Neural progenitor cell (in vitro differentiated cells): ENCODE results near the gene TMEM239. TPM values are rescaled to one million over a fixed set of nuclear protein-coding genes. Genes with fewer than 3 reads are reported as not detected.
A peak's percentile ranks its signal among the peaks of the same experiment; 100 is the strongest.

Source experiments
- DNase-seq: peaks from one replicate; pipeline ENCODE4 v3.0.0-alpha.2; 2016; ENCODE audit warnings: low spot score
- H2AFZ ChIP-seq: fragments of 200-600 bp; sonication (generic); replicated peaks from 2 replicates; pipeline ENCODE4 v1.6.1; 2016; ENCODE audit warnings: antibody characterized with exemption
- H3F3A ChIP-seq: fragments of 200-600 bp; sonication (generic); 2 replicates; pipeline ENCODE4 v1.6.1; 2016; ENCODE audit warnings: antibody characterized with exemption, low read depth
- H3K27ac ChIP-seq: fragments of 200-600 bp; sonication (generic); 2 replicates; pipeline ENCODE4 v1.5.1; 2016; ENCODE audit warnings: mild to moderate bottlenecking
- H3K27me3 ChIP-seq: fragments of 200-600 bp; sonication (generic); 2 replicates; pipeline ENCODE4 v1.6.1; 2016; ENCODE audit warnings: mild to moderate bottlenecking, moderate library complexity
- H3K36me3 ChIP-seq: fragments of 200-600 bp; sonication (generic); 2 replicates; pipeline ENCODE4 v1.5.1; 2016
- H3K4me1 ChIP-seq: fragments of 200-600 bp; sonication (generic); 2 replicates; pipeline ENCODE4 v1.6.1; 2016; ENCODE audit warnings: mixed run types
- H3K4me2 ChIP-seq: fragments of 200-600 bp; sonication (generic); 2 replicates; pipeline ENCODE4 v1.6.1; 2016
- H3K4me3 ChIP-seq: fragments of 200-600 bp; sonication (generic); 2 replicates; pipeline ENCODE4 v1.5.1; 2016
- H3K79me2 ChIP-seq: fragments of 200-600 bp; sonication (generic); 2 replicates; pipeline ENCODE4 v1.6.1; 2016; ENCODE audit warnings: low read depth
- H3K9ac ChIP-seq: fragments of 200-600 bp; sonication (generic); 2 replicates; pipeline ENCODE4 v1.6.1; 2016
- H3K9me3 ChIP-seq: fragments of 200-600 bp; sonication (generic); 2 replicates; pipeline ENCODE4 v1.5.1; 2016; ENCODE audit warnings: low read depth
- H4K20me1 ChIP-seq: fragments of 200-600 bp; sonication (generic); 2 replicates; pipeline ENCODE4 v1.6.1; 2016; ENCODE audit warnings: low read depth
- H3K27ac Mint-ChIP-seq: 3 replicates; pipeline ENCODE4 v1.8.0; 2021; ENCODE audit warnings: mixed read lengths
- H3K27me3 Mint-ChIP-seq: 2 replicates; pipeline ENCODE4 v1.8.0; 2022; ENCODE audit warnings: low read depth, mild to moderate bottlenecking, inconsistent platforms, moderate library complexity, mixed read lengths; ENCODE audit not compliant: insufficient read depth
- H3K36me3 Mint-ChIP-seq: 3 replicates; pipeline ENCODE4 v1.8.0; 2021; ENCODE audit warnings: mixed read lengths
- H3K4me1 Mint-ChIP-seq: 3 replicates; pipeline ENCODE4 v1.8.0; 2021; ENCODE audit warnings: mixed read lengths
- H3K4me3 Mint-ChIP-seq: 3 replicates; pipeline ENCODE4 v1.8.0; 2021; ENCODE audit warnings: mild to moderate bottlenecking, moderate library complexity, mixed read lengths
- H3K9me3 Mint-ChIP-seq: 3 replicates; pipeline ENCODE4 v1.8.0; 2020; ENCODE audit warnings: mixed read lengths
- EZH2 ChIP-seq: fragments of 200-600 bp; sonication (generic); IDR thresholded peaks from 2 replicates; pipeline ENCODE4 v1.6.1; 2017; ENCODE audit warnings: antibody characterized with exemption, mild to moderate bottlenecking, moderate library complexity
- EZH2phosphoT487 ChIP-seq: fragments of 200-600 bp; sonication (generic); IDR thresholded peaks from 2 replicates; pipeline ENCODE4 v1.6.1; 2017; ENCODE audit warnings: antibody characterized with exemption
- total RNA-seq: library from RNA; depleted of rRNA; stranded (reverse); fragments of >200 nt; gene quantifications from 2 replicates; pipeline ENCODE4 v1.2.3, GENCODE V29; 2015; ENCODE audit warnings: low replicate concordance
- TF ChIP-seq, protein P1 (sequence below): fragments of 200-600 bp; sonication (generic); IDR thresholded peaks from 2 replicates; pipeline ENCODE4 v1.5.1; 2017; ENCODE audit warnings: antibody characterized with exemption, mild to moderate bottlenecking

TMEM239 gene
- total RNA-seq, 1 donor from 2014 or later: not detected

- Histone ChIP-seq H4K20me1 (no peaks in the 10 kb centered on the region), H3K27ac (no peak overlapping the region), H3K4me3 (no peak overlapping the region), H3K27me3 (no peaks in the 10 kb centered on the region), H3K4me2 (no peak overlapping the region), H3K9ac (no peak overlapping the region), H3F3A (no peaks in the 10 kb centered on the region), H3K36me3 (no peaks in the 10 kb centered on the region), H3K9me3 (no peaks in the 10 kb centered on the region), H3K4me1 (no peaks in the 10 kb centered on the region), H2AFZ (no peak overlapping the region), H3K79me2 (no peaks in the 10 kb centered on the region)
- no peak overlapping the region for H3K4me3 Mint-ChIP-seq
- no peak overlapping the region for H3K27ac Mint-ChIP-seq
- H3K4me1 Mint-ChIP-seq: peaks cover 5% of the 10 kb centered on the region
- DNase-seq: no peak
- no peaks in the 10 kb centered on the region for H3K9me3 Mint-ChIP-seq
- H3K27me3 Mint-ChIP-seq: peaks cover 5% of the 10 kb centered on the region
- TF ChIP-seq EZH2: no peak
- TF ChIP-seq EZH2phosphoT487: no peak
- TF ChIP-seq, protein P1, sequence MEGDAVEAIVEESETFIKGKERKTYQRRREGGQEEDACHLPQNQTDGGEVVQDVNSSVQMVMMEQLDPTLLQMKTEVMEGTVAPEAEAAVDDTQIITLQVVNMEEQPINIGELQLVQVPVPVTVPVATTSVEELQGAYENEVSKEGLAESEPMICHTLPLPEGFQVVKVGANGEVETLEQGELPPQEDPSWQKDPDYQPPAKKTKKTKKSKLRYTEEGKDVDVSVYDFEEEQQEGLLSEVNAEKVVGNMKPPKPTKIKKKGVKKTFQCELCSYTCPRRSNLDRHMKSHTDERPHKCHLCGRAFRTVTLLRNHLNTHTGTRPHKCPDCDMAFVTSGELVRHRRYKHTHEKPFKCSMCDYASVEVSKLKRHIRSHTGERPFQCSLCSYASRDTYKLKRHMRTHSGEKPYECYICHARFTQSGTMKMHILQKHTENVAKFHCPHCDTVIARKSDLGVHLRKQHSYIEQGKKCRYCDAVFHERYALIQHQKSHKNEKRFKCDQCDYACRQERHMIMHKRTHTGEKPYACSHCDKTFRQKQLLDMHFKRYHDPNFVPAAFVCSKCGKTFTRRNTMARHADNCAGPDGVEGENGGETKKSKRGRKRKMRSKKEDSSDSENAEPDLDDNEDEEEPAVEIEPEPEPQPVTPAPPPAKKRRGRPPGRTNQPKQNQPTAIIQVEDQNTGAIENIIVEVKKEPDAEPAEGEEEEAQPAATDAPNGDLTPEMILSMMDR: no peak
- peaks cover 19% of the 10 kb centered on the region for H3K36me3 Mint-ChIP-seq
Observed at GRCh38 chr20:2865101-2865500, 48.9 kb downstream of the TMEM239 start.

- Mint-ChIP-seq H3K4me1 (peaks cover 10% of the 10 kb centered on the region), H3K27ac (no peak overlapping the region), H3K9me3 (no peaks in the 10 kb centered on the region), H3K36me3 (peaks cover 19% of the 10 kb centered on the region), H3K27me3 (peaks cover 5% of the 10 kb centered on the region), H3K4me3 (no peak overlapping the region)
- Histone ChIP-seq H3K4me3 (no peak overlapping the region), H3K27ac (no peak overlapping the region), H2AFZ (no peak overlapping the region), H4K20me1 (no peaks in the 10 kb centered on the region), H3K79me2 (no peaks in the 10 kb centered on the region), H3K27me3 (no peaks in the 10 kb centered on the region), H3K4me1 (peaks cover 4% of the 10 kb centered on the region), H3F3A (peaks cover 2% of the 10 kb centered on the region), H3K36me3 (no peaks in the 10 kb centered on the region), H3K9ac (no peak overlapping the region), H3K4me2 (no peak overlapping the region), H3K9me3 (no peaks in the 10 kb centered on the region)
- DNase-seq: no peak
- no peak for TF ChIP-seq EZH2
- TF ChIP-seq, protein P1: peak; percentile 30
Observed at GRCh38 chr20:2865630-2866029, 49.5 kb downstream of the TMEM239 start.

DNA sequence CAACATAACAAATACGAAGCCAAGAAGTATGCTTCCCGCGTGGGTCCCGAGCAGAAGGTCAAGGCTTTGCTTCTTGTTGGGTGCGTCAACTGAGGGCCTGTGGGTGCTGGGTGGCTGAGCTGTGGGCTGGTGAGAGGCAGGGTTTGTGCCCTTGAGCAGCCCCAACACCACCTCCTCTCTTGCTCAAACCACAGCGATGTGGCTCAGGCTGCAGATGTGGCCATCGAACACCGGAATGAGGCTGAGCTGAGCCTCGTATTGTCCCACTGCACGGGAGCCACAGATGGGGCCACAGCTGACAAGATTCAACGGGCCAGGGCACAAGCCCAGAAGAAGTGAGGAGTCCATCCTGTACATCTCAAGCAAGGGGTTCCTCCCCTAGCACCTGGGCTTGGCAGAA lies 50.1 kb downstream of the TMEM239 start:
- peaks cover 10% of the 10 kb centered on the region for H3K4me1 ChIP-seq
- H3K9me3 ChIP-seq: no peaks in the 10 kb centered on the region
- Mint-ChIP-seq H3K4me1 (peaks cover 16% of the 10 kb centered on the region), H3K9me3 (no peaks in the 10 kb centered on the region), H3K36me3 (peaks cover 16% of the 10 kb centered on the region), H3K27me3 (peaks cover 5% of the 10 kb centered on the region), H3K4me3 (no peak overlapping the region), H3K27ac (no peak overlapping the region)
- no peaks in the 10 kb centered on the region for H4K20me1 ChIP-seq
- no peak overlapping the region for H3K27ac ChIP-seq
- TF ChIP-seq EZH2 (no peak), EZH2phosphoT487 (no peak)
- TF ChIP-seq, protein P1: no peak
- H3F3A ChIP-seq: peaks cover 8% of the 10 kb centered on the region
- peaks cover 6% of the 10 kb centered on the region for H3K27me3 ChIP-seq
- no peak for DNase-seq
- no peaks in the 10 kb centered on the region for H3K36me3 ChIP-seq
- no peak overlapping the region for H3K4me2 ChIP-seq
- H3K4me3 ChIP-seq: no peak overlapping the region
- no peak overlapping the region for H2AFZ ChIP-seq
- no peak overlapping the region for H3K9ac ChIP-seq
- H3K79me2 ChIP-seq: no peaks in the 10 kb centered on the region
